Stimulated activated CD4-positive, alpha-beta T cell treated with anti-CD3 and anti-CD28 coated beads, Interleukin-4, amount 100 ng/mL, for 4 hours (primary cell): ENCODE data around the gene CDHR2.

Experiments used
- DNase-seq, 2 experiments: peaks; one replicate each; pipeline ENCODE4 v3.0.0-alpha.2; 2020

Gene CDHR2

DNA sequence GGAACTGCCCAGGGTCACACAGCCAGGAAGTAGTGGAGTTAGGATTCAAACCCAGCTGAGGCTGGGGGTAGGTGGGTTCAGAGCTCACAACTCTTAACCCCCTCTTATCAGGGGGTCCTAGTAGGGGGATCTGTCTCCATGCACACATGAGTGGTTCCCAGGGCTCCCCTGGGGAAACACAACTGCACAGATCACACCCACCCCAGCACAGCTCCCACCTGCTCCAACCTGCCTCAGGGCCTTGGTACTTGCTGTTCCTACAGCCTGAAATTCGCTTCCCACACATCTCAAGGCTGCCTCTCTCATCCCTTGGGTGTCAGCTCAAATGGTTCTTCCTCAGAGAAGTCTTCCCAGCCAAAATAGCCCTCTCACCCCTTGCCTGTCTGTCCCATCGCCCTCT is 76.4 kb downstream of the CDHR2 start:
- no peak for DNase-seq

- no peak for DNase-seq
Observed at GRCh38 chr5:176625966-176626875, 77.1 kb downstream of the CDHR2 start.

- DNase-seq, result no peak
Observed at GRCh38 chr5:176626876-176627236, 77.7 kb downstream of the CDHR2 start.

DNA sequence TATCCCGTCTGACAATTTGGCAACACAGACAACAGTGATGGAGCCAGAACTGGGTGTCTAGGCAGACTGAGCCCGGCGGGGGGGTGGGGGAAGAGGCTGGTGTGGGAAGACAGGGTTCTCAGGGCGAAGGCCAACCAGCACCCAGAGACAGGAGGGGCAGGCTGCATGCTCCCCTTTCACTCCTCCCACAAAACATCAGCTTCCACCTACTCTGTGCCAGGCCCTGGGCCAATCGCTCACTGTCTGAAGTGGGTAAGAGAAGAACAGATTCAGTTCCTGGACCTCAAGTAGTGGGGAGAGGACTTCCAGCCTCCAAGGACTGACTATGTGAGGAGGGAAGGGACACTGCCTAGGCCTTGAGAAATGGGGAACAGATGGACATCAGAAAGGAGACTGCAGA is 78.4 kb downstream of the CDHR2 start:
- DNase-seq, result no peak

DNA sequence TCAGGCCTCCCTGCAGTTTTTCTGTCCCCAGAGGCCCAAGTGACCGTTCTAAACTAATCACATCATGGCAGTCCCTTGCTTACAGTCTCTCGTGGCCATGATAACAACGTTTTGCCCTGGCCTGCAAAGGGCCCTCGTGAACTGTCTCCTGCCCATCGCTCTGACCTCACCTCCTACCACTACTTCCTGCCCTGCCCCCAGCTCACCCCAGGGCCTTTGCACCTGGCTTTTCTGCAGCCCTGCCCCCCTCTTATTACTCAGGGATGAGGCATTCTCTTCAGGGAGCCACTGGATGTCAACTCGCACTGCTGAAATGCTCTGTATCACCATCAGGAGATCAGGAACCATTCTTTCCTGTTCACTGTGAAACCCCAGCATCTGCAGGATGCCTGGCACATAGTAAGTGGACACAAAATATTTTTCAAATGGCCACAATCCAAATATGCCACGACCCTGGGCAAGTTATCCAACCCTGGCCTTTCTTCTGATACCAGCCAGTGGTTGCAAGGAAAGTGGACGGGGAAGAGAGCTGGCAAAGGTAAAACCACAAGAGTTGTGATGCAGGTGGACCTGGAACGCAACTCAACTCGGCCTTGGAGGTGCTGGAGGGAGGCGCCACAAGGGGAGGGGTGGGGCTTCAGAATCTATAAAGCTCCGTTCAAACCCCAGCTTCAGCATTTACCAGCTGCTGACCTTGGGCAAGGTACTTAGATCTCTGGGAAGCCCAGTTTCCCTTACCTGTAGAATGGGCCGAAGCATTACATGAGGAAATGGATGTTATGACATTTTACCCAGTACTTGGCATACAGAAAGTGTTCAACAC is 79.5 kb downstream of the CDHR2 start:
- no peak for DNase-seq

DNA sequence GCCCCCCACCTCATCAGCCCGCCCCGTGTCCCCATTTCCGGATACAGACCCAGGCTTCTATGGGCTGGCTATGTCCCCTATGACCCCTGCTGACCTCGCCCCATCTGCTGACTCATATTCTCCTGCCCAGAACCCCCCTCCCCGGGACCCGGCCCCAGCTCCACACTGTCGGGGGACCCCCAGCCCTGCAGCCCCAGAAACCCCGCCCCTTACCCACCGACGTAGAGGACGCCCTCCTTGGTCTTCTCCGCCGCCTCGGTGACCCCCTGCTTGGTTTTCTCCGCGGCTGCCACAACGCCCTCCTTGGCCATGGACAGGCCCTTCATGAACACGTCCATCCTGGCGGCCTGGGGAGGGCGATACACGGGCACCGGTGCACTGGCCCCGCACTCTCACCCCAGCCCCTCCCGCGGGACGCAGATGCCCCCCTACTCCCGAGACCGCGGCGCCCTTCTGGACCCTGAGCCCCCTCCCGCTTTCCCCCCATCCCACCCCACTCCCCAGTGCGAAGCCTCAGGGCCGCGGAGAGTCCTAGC is 80.2 kb downstream of the CDHR2 start:
- no peak for DNase-seq

DNA sequence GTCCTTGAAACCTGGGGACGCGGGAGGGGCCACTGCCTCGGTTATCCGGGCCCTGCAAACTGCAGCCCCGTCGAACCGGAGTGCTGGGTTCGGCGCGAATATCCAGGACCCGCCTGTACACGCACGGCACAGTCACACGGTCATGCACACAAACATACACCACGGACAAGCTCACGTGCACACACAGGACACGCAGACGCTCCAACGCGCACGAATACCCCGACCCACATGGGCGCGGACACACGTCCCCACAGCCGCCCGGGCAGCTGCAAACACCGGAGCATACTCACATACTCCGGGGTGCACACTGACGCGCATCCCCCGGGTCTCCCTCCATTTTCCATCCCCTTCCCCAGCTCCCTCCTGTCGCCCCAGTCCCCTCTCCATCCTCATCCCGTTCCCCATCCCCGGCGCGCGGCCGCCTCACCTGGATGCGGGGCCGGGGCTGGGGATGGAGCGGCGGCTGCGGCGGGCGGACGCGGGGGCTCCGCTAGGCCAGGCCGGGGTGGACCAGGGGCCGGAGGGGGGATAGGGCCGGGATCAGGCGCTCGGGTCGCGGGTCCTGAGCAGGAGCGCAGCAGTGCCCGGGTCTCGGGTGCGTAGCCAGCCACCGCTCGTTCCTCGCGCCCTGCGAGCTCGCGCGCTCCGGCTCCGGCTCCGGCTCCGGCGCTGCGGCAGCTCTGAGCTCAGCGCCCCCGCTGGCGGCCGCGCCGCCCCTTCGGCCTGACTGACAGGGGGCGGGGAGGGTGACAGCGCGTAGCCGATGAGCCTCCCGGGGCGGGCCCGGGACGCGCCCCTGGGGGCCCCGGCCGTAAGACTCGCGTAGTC is 80.9 kb downstream of the CDHR2 start, which contains the start of the genes EIF4E1B and SNCB:
EIF4E1B (plus strand) TSS at position 823 of the 828 bp plus-strand sequence. CDS start 12,113 bp downstream, outside the sequence.
SNCB (minus strand) TSS at position 682 of the 828 bp plus-strand sequence. CDS start 880 bp downstream, outside the sequence.
- peak; percentile 46 to 55 for DNase-seq

- DNase-seq, result no peak
Observed at GRCh38 chr5:176630681-176631222, 81.6 kb downstream of the CDHR2 start.

DNA sequence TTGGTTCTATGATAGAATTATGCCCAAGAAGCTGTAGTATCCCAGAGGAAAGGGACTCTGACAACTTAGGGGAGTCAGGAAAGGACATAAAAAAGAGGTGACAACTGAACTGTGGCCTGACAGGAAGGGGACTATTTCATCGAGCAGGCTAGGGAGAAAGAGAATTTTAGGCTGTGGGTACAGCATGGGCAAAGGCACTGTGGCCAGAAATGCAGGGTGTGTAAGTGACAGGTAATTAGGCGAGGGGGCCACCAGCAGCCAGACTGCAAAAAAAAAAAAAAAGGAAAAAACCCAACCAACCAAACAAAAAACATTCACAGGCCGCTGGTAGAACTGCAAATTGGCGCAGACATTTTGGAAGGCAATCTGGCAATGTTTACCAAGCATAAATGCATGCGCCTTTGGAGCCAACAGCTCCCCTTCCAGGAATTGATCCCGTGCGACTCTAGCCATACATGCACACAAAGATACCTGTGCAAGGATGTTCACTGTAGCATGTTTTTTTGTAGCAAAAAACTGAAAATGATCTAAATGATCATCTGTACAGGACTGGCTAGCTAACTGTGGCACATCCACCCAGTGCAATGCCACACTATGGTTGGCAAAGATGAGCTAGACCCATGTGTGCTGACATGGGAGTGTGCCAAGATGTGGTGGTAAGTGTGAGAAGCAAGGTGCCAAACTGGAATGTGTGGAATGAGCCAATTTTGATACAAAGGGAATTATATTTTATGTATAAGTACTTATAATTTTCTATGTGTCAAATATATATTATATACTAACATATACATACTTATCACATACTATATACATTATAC is 82.5 kb downstream of the CDHR2 start:
- no peak for DNase-seq

- no peak for DNase-seq
Observed at GRCh38 chr5:176632745-176633144, 83.6 kb downstream of the CDHR2 start.

GRCh38 chr5:176633598-176633997 is 84.5 kb downstream of the CDHR2 start:
- no peak for DNase-seq

- no peak for DNase-seq
Observed at GRCh38 chr5:176636426-176636825, 87.3 kb downstream of the CDHR2 start.

- no peak for DNase-seq
Observed at GRCh38 chr5:176637556-176637955, 88.4 kb downstream of the CDHR2 start.

DNA sequence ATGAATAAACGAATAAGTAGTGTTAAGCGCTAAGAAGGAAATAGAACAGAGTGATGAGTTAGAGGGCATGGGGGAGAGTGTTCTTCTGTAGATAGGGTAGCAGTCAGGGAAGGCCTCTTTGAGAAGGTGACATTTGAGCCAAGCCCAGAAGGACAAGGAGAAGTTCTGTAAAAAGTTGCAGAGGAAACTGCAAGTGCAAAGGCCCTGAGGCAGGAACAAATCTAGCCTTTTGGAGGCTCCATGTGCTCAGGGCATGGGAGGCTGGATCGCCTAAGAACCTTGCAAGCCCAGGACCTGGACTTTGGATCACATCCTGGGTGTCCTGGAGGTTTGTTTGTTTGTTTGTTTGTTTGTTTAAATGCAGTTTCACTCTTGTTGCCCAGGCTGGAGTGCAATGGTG is 89.3 kb downstream of the CDHR2 start:
- no peak for DNase-seq

DNA sequence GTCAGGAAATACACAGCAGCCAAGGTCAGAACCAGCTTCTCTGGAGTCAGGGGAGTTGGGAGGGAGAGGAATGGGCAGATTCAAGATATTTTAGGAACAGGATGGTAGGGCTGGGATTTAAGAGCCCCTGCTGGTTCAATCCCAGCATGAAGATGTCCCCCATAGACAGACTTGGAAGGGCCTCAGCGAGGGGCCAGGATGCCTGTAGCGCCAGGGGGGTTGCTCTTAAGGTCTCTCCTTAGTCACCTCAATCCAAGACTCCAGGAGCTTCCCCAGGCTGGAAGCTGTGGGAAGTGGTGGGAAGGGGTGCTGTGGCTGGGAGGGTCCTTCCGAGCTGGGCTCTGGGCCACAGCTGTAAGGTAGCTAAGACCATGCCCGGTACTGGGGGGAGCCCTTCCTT is 90.1 kb downstream of the CDHR2 start:
- DNase-seq, result no peak

DNA sequence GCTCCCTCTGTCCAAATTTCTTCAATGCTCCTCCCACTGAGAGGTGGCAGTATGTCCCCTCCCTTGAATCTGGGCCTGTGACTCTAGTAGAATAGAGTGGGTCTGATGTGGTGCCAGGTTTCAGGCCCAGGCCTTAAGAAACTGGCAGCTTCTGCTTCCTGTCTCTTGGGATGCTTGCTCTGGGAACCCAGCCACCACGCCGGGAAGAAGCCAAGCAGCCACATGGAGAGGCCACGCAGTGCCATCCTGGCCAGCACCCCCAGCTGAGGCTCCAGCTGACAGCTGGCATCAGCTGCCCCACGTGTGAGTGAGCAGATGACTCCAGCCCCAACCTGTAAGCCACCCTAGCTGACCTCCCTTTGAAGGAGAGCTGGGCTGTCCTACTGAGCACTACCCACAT is 90.8 kb downstream of the CDHR2 start:
- DNase-seq, result no peak

DNA sequence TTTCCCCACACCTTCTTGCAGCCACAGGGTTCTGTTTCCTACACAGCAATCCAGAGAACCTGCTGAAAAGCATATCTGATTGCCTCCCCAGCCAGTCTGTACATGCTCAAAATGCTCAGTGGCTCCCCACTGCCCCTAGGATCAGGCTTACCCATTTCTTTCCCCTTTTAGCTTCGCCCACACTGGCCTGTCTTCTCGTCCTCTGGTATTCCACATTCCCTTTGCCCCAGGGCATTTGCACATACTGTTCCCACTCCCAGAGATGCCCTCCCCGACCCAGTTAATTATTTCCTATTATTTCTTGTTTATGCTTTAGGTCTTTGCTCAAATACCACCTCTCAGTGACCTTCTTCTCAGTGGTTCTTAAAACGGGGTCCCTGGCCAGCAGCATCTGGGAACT is 91.5 kb downstream of the CDHR2 start:
- DNase-seq, result no peak

GRCh38 chr5:176642675-176643490 is 93.7 kb downstream of the CDHR2 start:
- DNase-seq, result no peak

DNA sequence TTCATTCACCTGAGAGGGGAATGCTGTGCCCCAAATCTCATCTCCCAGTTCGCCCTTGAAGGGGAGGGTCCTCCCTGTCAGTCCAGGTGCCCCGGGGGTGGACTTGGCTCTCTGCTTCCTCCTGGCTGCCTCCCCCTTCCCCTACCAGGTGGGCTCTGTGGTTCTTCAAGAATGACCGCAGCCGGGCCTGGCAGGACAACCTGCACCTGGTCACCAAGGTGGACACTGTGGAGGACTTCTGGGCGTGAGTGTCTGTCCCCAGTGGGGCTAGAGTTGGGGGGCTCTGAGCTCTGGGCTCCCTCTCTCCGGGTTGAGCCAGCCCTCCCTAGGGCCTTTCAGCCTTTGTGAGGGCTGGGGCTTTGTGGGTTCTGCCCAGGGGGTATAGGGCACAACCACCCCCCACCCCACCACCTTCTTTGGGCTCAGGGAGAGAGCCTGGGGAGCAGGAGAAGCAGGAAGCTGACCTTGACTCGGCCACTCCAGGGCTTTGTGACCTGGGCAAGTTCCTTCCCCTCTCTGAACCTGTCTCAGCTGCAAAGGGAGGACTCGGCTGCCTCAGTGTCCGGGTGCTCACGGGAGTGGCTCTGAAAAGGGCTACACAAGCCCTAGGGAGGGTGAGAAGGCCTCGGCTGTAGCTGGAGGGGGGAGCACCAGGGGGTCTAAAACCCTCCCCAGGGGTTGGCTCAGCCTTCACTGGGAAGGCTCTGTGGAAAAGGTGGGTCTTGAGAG is 94.5 kb downstream of the CDHR2 start:
- DNase-seq, result no peak

GRCh38 chr5:176644294-176644693 is 95.2 kb downstream of the CDHR2 start:
- no peak for DNase-seq
